HepG2 (cell line): Measurements from ENCODE around the gene ENTPD6. TPM values are rescaled to one million over a fixed set of nuclear protein-coding genes. Genes with fewer than 3 reads are reported as not detected.

ENCODE experiments used
- ATAC-seq: fragments of 200-7000 bp; cut with Tn5 transposase; 3 replicates; pipeline ENCODE4 v1.9.1; 2020; ENCODE audit warnings: mild to moderate bottlenecking, moderate library complexity
- BruUV-seq: library from RNA; stranded (reverse); fragments of 400-500 nt; replicated peaks from 2 replicates; lab custom pipeline; 2021; lab: Mats Ljungman, UMichigan
- CTCF ChIA-PET: fragments of 300-600 bp; formaldehyde crosslinking; extraction: SDS; loops from one replicate; lab custom pipeline; 2021; ENCODE audit warnings: low total read pairs, inconsistent platforms, low intra/inter-chr PET ratio; lab: Yijun Ruan, JAX
- POLR2A ChIA-PET: fragments of 350-600 bp; sonication (Branson Sonifier 250); formaldehyde crosslinking; loops from one replicate; lab custom pipeline; 2020; ENCODE audit warnings: antibody characterized with exemption, inconsistent platforms; lab: Yijun Ruan, JAX
- DNase-seq: peaks from one replicate; pipeline ENCODE4 v3.0.0-alpha.2; 2015; ENCODE audit warnings: low spot score
- FAIRE-seq: peaks from 3 replicates; lab custom pipeline; 2011; peaks lifted over from hg19 to GRCh38; lab: Jason Lieb, UNC
- H2AFZ ChIP-seq: one replicate; pipeline ENCODE4 v1.6.1; 2011; ENCODE audit warnings: low read length, inconsistent platforms
- H3K27ac ChIP-seq: fragments of 300-600 bp; 3 replicates; pipeline ENCODE4 v1.8.0; 2011; ENCODE audit warnings: mixed run types, mild to moderate bottlenecking, mixed read lengths, low read length, inconsistent platforms; ENCODE audit not compliant: insufficient read depth; ENCODE audit errors: extremely low read length
- H3K27me3 ChIP-seq, 2 experiments: fragments of 200-600 bp in 1 of 2; 2 replicates in 1 of 2; 3 replicates in 1 of 2; pipeline versions ENCODE4 v1.6.0 to v1.8.0; 2011; ENCODE audit warnings: low read length in 2 of 2, mild to moderate bottlenecking in 2 of 2, moderate library complexity in 2 of 2, inconsistent platforms in 1 of 2; ENCODE audit not compliant: insufficient read depth in 2 of 2, control insufficient read depth in 1 of 2
- H3K36me3 ChIP-seq, 2 experiments: fragments of 200-600 bp in 1 of 2; replicated peaks in 1 of 2; 2 replicates in 1 of 2; 3 replicates in 1 of 2; pipeline versions ENCODE4 v1.5.1 to v1.8.0; 2011; ENCODE audit warnings: low read length in 2 of 2, inconsistent platforms in 1 of 2; ENCODE audit not compliant: insufficient read depth in 2 of 2, control insufficient read depth in 1 of 2
- H3K4me1 ChIP-seq: 2 replicates; pipeline ENCODE4 v1.5.1; 2012; ENCODE audit warnings: low read length, inconsistent platforms; ENCODE audit not compliant: insufficient read depth
- H3K4me2 ChIP-seq: 2 replicates; pipeline ENCODE4 v1.6.0; 2011; ENCODE audit warnings: low read depth, low read length, inconsistent platforms
- H3K4me3 ChIP-seq, 3 experiments: fragments of 200-600 bp in 1 of 3; sonication (generic), shearing (Covaris generic) in 1 of 3; replicated peaks in 1 of 3; 2 replicates each; pipeline ENCODE4 v1.5.1; 2011 to 2016; ENCODE audit warnings: low read length in 3 of 3, inconsistent platforms in 2 of 3, low read depth in 2 of 3, mild to moderate bottlenecking in 2 of 3, control low read depth in 1 of 3, mixed read lengths in 1 of 3; ENCODE audit not compliant: insufficient read depth in 1 of 3
- H3K79me2 ChIP-seq: one replicate; pipeline ENCODE4 v1.6.1; 2011; ENCODE audit warnings: low read length, inconsistent platforms; ENCODE audit not compliant: insufficient read depth
- H3K9ac ChIP-seq: 2 replicates; pipeline ENCODE4 v1.6.0; 2011; ENCODE audit warnings: mild to moderate bottlenecking, low read depth, low read length, inconsistent platforms; ENCODE audit not compliant: insufficient read depth
- H3K9me3 ChIP-seq: 2 replicates; pipeline ENCODE4 v1.5.1; 2012; ENCODE audit warnings: mild to moderate bottlenecking, low read length
- H4K20me1 ChIP-seq: 2 replicates; pipeline ENCODE4 v1.6.0; 2011; ENCODE audit warnings: inconsistent platforms, mild to moderate bottlenecking, low read length, moderate library complexity; ENCODE audit not compliant: insufficient read depth
- HOXA3 ChIP-seq: sonication (generic); formaldehyde crosslinking; IDR thresholded peaks from 2 replicates; pipeline ENCODE4 v1.5.0; 2020; ENCODE audit warnings: missing genetic modification reagents
- KMT2B ChIP-seq: IDR thresholded peaks from 2 replicates; pipeline ENCODE4 v1.6.1; 2016; ENCODE audit warnings: missing genetic modification reagents, missing compliant biosample characterization
- RAD21 ChIP-seq: fragments of 450-650 bp; formaldehyde crosslinking; IDR thresholded peaks from 2 replicates; pipeline ENCODE4 v1.5.0; 2020; ENCODE audit warnings: mild to moderate bottlenecking
- ZBTB20 ChIP-seq: sonication (generic); formaldehyde crosslinking; IDR thresholded peaks from 2 replicates; pipeline ENCODE4 v1.8.1; 2023; ENCODE audit warnings: missing genetic modification reagents, low read depth, mild to moderate bottlenecking, borderline replicate concordance
- ZFP62 ChIP-seq: sonication (generic); formaldehyde crosslinking; IDR thresholded peaks from 2 replicates; pipeline ENCODE4 v1.4.0; 2020; ENCODE audit warnings: missing genetic modification reagents
- ZNF333 ChIP-seq: sonication (generic); formaldehyde crosslinking; IDR thresholded peaks from 2 replicates; pipeline ENCODE4 v1.4.0; 2020; ENCODE audit warnings: mild to moderate bottlenecking, missing genetic modification reagents, borderline replicate concordance
- ZNF562 ChIP-seq: sonication (generic); formaldehyde crosslinking; IDR thresholded peaks from 2 replicates; pipeline ENCODE4 v1.8.0; 2022; ENCODE audit warnings: missing genetic modification reagents, borderline replicate concordance
- WGBS: methylation state at CpG from one replicate; pipeline ENCODE4 v1.1.6; 2017; ENCODE audit warnings: low lambda C conversion rate; 5-methylcytosine and 5-hydroxymethylcytosine counted together
- in situ Hi-C: cut with HindIII; loops from 2 replicates; pipeline ENCODE4 v1.10.0; 2017; ENCODE audit warnings: low pct_unique_long_range_greater_than_20kb; ENCODE audit not compliant: extremely low pct_ligation_motif_present
- intact Hi-C: fragments of 100-400 bp; cut with micrococcal nuclease; formaldehyde crosslinking; loops from one replicate; pipeline ENCODE4 v1.10.0; 2022; ENCODE audit not compliant: unreplicated experiment
- polyA plus RNA-seq, 8 experiments: library from polyadenylated mRNA; depleted of rRNA in 3 of 8; stranded (reverse) in 7 of 8; unstranded in 1 of 8; fragments of >200 nt; fragmentation: Illumina TruSeq in 4 of 8; extraction: Trizol in 4 of 8; gene quantifications; 2 replicates each; pipeline versions ENCODE4 v1.2.1 to v1.2.3, GENCODE V29; 2011 to 2016; ENCODE audit warnings: low read depth in 4 of 8, missing spikeins in 1 of 8, mixed read lengths in 1 of 8; ENCODE audit not compliant: insufficient read depth in 1 of 8
- total RNA-seq, 5 experiments: library from RNA; depleted of rRNA; stranded (reverse); fragments of >200 nt; fragmentation: Illumina TruSeq; extraction: Trizol; gene quantifications; 2 replicates each; pipeline ENCODE4 v1.2.3, GENCODE V29; 2016; ENCODE audit warnings: low read depth in 1 of 5
- TF ChIP-seq, protein P1 (sequence below): sonication (generic); formaldehyde crosslinking; IDR thresholded peaks from 2 replicates; pipeline ENCODE4 v1.8.0; 2022; ENCODE audit warnings: low read depth, missing genetic modification reagents
- TF ChIP-seq, protein P2 (sequence below): sonication (generic); formaldehyde crosslinking; IDR thresholded peaks from 2 replicates; pipeline ENCODE4 v1.8.1; 2023; ENCODE audit warnings: mild to moderate bottlenecking, moderate library complexity, missing genetic modification reagents

Gene ENTPD6
- total and polyA plus RNA-seq, 2 of the 13 experiments (the other 11 are each of a cell fraction or from before 2014, with no cell fraction given): 164 to 172 TPM

DNA sequence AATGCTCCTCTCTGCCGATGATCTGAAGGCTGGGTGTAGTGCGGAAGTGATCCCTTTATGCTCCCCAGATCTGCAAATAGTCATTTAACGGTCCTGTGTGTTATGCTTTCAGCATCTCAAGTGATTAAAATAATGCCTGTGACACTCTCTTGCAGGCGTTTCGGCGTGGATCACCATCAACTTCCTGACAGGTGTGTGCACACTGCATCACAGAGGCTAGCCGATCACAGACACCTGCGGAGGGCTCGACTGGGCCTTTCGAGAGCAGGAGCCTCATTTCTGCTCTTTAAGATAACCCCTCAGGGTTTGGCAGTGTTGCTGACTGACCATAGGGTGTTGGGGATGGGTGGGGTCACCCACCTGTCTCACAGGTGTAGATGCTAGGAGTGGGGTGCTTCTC, 20.0 kb downstream of the ENTPD6 start (continued):
- TF ChIP-seq, protein P1, sequence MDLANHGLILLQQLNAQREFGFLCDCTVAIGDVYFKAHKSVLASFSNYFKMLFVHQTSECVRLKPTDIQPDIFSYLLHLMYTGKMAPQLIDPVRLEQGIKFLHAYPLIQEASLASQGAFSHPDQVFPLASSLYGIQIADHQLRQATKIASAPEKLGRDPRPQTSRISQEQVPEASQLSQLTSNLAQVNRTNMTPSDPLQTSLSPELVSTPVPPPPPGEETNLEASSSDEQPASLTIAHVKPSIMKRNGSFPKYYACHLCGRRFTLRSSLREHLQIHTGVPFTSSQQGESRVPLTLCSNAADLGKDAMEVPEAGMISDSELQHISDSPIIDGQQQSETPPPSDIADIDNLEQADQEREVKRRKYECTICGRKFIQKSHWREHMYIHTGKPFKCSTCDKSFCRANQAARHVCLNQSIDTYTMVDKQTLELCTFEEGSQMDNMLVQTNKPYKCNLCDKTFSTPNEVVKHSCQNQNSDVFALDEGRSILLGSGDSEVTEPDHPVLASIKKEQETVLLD (CRISPR knock-in tag): no peak
- TF ChIP-seq ZNF333 (CRISPR knock-in tag) (no peak), KMT2B (CRISPR knock-in tag) (no peak), ZBTB20 (no peak)

DNA sequence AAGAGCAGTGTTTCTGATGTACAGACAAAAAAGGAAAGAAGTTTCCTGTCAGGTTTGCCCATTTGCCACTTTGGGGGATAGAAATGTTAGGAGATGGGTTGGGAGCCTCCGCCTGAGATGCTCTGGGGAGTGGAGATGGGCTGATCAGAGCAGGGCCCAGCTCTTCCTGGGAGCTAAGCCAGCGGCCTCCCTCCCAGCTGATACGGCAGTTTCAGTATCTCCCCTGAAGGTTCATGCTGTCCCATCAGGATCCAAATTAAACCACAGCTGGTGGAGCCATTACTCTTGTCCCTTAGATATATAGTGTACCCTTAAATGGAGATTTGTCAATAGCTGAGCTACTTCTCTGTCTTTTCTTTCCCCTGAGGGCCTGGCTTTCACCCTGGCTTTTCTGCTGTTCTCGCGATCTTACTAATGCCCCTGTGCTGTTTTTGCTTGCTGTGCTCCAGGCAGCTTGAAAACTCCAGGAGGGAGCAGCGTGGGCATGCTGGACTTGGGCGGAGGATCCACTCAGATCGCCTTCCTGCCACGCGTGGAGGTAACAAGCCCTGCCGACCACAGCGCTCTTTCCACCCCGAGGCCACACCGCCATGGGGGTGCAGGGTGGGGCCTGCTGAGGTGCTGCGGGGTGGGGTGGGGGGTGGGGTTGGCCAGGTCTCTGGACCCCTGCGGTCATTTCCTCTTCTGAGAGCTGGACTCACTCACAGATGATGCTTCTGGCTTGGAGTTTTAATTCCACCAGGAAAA, 20.9 kb downstream of the ENTPD6 start:
- intact Hi-C loops (no loop called here), in situ Hi-C loops (no loop called here)
- H3K36me3 ChIP-seq: peaks cover 54 to 85% of the 10 kb centered on the region in 2 experiments
- BruUV-seq: no TSS peak
- no peak for FAIRE-seq
- no peak for ATAC-seq
- H3K9me3 ChIP-seq: no peaks in the 10 kb centered on the region
- no peak overlapping the region for H2AFZ ChIP-seq
- H3K27ac ChIP-seq: no peak overlapping the region
- no peaks in the 10 kb centered on the region for H3K27me3 ChIP-seq
- H3K79me2 ChIP-seq: no peaks in the 10 kb centered on the region
- DNase-seq: no peak
- H3K9ac ChIP-seq: no peak overlapping the region
- no peaks in the 10 kb centered on the region for H4K20me1 ChIP-seq
- 0 out of 2 replicates have a peak, but pooled peaks cover 6% of the 10 kb centered on the region for H3K4me1 ChIP-seq
- H3K4me3 ChIP-seq: no peak overlapping the region
- TF ChIP-seq ZFP62 (CRISPR knock-in tag) (no peak), RAD21 (no peak), ZNF562 (CRISPR knock-in tag) (no peak), HOXA3 (CRISPR knock-in tag) (no peak)
- TF ChIP-seq, protein P2, sequence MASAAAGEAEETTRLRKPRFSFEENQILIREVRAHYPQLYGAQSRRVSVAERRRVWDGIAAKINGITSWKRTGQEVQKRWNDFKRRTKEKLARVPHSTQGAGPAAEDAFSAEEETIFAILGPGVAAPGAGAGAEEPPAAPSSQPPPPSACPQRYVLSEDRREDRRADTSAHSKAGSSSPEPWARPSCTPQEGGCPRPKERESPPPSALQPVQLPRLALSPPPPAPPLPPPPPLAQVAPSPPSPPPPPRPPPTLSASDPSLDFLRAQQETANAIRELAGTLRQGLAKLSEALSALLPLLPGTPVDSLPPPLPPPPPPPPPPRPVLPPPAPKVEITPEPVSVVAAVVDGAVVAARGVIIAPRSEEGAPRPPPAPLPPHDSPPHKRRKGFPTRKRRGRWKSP: no peak
- TF ChIP-seq, all 625 proteins: peak for 0
- no peak overlapping the region for H3K4me2 ChIP-seq
- ChIA-PET CTCF (no interaction called here), POLR2A (no interaction called here)
- 97% methylated on average over 16 of the region's 16 CpGs for WGBS
